Activated CD4-positive, alpha-beta T cell treated with anti-CD3 and anti-CD28 coated beads, Interleukin-2, amount 50 U/mL, for 4 hours (primary cell): Measurements from ENCODE around the gene NRK.
"Not testable (repeated sequence)": the region's sequence is repeated elsewhere in the genome, so short reads cannot be mapped to it uniquely, and the experiment has no call there.

Experiments
- DNase-seq, 2 experiments: peaks; one replicate each; pipeline ENCODE4 v3.0.0-alpha.2; 2020

NRK gene, protein sequence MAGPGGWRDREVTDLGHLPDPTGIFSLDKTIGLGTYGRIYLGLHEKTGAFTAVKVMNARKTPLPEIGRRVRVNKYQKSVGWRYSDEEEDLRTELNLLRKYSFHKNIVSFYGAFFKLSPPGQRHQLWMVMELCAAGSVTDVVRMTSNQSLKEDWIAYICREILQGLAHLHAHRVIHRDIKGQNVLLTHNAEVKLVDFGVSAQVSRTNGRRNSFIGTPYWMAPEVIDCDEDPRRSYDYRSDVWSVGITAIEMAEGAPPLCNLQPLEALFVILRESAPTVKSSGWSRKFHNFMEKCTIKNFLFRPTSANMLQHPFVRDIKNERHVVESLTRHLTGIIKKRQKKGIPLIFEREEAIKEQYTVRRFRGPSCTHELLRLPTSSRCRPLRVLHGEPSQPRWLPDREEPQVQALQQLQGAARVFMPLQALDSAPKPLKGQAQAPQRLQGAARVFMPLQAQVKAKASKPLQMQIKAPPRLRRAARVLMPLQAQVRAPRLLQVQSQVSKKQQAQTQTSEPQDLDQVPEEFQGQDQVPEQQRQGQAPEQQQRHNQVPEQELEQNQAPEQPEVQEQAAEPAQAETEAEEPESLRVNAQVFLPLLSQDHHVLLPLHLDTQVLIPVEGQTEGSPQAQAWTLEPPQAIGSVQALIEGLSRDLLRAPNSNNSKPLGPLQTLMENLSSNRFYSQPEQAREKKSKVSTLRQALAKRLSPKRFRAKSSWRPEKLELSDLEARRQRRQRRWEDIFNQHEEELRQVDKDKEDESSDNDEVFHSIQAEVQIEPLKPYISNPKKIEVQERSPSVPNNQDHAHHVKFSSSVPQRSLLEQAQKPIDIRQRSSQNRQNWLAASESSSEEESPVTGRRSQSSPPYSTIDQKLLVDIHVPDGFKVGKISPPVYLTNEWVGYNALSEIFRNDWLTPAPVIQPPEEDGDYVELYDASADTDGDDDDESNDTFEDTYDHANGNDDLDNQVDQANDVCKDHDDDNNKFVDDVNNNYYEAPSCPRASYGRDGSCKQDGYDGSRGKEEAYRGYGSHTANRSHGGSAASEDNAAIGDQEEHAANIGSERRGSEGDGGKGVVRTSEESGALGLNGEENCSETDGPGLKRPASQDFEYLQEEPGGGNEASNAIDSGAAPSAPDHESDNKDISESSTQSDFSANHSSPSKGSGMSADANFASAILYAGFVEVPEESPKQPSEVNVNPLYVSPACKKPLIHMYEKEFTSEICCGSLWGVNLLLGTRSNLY (N-terminal part only)

DNA sequence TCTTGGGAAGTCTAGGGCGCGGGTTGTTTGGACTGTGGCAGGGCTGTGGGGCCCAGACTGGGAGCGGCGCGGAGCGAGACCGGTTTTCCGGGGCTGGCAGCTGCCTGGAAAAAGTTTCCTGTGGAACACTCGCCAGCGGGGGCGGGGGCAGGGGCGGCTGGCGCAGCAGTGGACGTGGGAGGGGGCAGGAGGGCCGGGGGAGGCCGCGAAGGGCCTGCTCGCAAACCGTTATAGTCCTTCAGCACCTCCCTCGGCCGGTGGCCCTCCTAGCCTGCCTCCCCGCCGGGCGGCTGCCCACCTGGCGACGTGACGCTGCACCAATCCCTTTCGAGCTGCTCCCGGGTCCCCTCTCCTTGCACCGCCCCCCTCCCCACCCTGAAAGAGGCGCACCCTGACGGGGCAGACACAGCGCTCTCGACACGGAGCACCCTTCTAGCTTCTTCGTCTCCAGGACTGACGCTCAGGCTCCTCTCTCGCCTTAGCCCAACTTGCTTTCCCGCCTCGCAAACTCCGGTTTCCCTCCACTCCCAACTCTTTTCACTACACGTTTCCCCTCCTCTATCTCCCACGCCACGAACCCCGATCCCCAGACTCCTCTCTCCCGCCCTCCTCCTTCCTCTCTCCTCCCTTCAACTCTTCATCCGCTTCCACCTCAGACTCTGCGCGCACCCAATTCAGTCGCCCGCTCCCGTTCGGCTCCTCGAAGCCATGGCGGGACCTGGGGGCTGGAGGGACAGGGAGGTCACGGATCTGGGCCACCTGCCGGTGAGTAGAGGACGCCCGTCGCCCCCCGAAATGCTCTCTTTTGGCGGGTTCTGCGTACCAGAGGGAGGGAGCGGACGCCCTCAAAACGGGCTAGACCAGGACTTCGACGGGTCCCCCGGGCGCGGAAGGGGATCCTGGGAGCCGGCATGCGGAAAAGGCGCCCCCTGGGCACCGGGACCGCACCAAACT lies at the start of gene NRK:
NRK (plus strand) TSS at position 402 of the 954 bp plus-strand sequence; CDS start at position 709, 307 bp downstream.
- DNase-seq = no peak

DNA sequence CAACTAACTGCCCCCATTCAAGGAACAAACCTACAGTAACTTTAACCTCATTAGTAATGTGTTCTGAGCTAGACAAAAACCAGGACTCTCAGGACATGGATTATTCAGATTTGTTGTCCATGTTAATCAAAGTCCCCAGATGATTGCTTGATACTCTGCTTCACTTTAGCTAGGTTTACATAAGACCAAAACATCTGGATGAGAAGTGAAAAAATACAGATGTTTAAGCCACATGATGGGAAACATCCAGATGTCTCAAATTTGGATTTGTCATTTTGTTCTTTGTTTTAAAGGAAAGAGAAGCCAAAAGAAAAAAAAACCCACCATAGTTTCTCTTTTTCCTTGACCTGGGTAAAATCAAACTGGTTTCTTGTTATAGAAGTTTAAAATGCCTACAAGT lies 48.5 kb upstream of the NRK start:
- DNase-seq = no peak

DNA sequence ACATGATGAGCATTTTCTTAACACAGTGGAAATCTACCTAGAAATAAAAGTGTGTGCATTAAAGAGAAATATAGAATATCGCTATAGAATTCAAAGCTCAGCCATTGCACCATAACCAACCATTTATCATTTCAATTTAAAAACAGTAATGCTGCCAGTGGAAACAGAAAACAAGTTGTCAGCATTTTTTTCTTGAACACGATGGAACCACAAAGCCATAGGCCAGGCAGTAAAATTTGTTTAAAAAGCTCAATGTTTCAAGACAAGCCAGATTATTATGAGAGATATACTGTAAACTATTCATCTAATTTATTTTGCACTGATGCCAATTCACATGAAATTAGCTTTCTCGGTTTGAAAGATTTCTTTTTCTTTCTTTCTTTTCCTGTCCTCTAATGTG lies 46.7 kb upstream of the NRK start:
- DNase-seq = no peak

DNA sequence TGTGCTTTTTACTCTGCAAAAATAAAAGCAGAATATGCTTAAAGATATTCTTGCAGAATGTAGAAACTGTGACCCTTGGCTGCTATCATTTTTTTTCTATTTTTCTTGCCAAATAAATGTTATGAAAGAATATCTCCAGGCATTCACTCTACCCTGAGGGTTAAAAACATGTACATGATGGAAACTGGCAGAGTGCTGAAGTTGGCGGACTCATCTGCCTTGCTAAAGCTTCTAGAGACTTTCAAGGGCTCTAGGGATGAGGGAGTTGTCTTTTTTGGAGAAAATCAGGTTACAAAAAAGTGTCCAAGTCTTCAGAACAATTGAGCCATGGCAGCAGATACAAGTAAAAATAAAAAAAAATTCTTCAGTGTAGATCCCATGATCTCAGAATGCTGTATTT lies 40.5 kb upstream of the NRK start:
- DNase-seq = no peak

DNA sequence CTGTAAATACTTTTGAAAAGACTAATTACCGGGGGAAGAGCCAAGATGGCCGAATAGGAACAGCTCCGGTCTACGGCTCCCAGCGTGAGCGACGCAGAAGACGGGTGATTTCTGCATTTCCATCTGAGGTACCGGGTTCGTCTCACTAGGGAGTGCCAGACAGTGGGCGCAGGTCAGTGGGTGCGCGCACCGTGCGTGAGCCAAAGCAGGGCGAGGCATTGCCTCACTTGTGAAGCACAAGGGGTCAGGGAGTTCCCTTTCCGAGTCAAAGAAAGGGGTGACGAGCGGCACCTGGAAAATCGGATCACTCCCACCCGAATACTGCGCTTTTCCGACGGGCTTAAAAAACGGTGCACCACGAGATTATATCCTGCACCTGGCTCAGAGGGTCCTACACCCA lies 25.5 kb upstream of the NRK start:
- not testable (repeated sequence) for DNase-seq

DNA sequence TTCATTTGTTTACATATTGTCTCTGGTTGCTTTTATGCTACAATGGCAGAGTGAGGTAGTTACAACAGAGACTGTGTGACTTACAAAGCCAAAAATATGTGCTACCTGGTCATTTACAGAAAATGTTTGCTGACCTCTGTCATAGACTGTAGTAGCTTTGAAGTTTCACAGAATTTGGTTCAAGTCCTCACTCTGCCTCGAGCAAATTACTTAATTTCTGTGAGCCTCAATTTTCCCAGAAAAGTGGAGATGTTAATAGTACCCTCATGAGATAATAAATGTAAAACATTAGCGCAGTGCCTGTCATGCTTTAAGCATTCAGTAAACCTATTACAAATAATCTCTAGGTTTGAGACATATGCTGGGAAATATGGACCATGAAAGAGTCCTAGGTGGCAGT lies 18.4 kb upstream of the NRK start:
- no peak for DNase-seq

DNA sequence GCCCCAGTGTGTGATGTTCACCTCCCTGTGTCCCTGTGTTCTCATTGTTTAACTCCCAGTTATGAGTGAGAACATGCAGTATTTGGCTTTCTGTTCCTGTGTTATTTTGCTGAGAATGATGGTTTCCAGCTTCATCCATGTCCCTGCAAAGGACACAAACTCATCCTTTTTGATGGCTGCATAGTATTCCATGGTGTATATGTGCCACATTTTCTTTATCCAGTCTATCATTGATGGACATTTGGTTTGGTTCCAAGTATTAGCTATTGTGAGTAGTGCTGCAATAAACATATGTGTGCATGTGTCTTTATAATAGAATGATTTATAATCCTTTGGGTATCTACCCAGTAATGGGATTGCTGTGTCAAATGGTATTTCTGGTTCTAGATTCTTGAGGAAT lies 16.7 kb upstream of the NRK start:
- not testable (repeated sequence) for DNase-seq

DNA sequence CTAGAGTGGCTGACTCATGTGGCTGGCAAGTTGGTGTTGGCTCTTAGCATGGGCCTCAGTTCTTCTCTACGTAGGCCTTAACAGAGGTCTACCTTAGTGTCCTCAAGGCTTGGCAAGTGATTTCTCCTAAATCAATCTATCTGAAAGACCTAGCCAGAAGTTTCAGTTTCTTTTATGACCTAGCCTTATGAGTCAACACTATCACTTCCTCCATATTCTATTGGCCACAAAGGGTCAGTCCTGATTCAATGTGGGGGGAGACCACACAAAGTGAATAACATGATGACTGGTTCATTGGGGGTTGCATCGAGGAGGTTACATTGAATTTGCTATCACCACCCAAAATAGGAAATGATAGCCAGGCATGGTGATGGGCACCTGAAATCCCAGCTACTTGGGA lies 5.8 kb upstream of the NRK start:
- DNase-seq = no peak

DNA sequence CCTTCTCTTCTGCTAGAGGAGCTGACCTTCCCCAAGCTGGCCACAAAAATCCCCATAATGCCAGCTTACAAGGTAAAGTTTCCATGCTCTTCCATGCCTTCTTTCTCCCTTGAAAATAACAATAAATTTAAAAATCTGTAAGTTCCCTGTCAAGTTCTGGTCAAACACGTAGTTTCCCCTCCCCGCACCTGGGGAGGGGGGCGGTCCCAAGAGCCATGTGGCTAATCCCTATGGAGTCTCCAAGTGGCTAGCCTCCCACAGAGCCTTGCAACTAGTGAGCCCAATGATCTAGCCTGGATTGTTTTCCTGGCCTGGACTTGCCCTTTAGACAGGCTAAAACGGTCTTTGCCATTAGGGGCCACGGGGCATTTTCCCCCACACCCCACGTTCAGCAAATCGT lies 2.1 kb upstream of the NRK start:
- no peak for DNase-seq

DNA sequence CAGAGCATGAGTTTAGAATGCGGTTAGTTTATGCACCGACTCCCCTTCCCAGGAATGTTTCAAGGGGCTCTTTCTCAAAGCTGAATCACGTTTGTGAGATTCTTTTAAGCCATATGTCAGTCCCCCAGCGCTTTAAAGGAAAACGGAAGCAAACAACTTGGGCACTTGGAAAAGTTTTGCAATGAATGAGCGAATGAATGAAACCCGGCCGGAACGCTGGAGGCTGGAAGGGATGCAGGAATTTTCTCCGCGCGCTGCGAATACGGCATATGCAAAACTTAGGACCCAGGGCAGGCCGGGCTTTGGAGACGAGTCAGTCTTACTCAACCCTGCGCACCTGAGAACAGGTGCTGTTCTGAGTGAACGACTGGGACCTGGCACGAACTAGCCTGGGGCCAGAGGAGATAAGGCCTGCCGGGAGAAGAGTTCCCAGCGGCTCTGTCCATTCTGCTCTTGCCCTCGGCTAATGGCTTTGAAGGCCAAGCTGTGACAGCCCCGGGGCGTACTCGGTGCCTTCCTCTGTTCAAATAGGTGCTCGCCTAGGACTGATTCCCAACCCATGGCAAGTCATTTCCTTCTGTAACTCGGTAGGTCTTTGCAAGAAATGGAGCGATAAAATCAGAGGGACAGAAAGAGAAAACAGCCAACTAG lies 743 bp upstream of the NRK start:
- DNase-seq = no peak

DNA sequence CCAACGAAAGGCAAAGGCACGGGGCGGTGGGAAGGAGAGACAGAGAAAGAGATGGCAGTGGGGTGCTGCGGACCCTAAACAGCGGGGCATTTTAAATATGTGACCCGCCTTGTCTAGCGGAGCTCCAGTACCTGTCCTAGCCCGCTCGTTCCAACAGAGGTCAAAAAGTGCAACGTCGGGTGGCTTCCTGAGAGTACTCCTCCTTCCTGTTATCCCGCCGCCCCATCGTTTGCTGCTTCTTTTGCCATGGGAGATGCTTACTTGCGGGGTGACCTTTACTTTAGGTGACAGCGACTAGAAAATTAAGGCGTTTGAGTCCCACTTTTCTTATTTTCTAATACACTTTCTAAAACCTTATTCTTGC lies 735 bp downstream of the NRK start:
- no peak for DNase-seq

DNA sequence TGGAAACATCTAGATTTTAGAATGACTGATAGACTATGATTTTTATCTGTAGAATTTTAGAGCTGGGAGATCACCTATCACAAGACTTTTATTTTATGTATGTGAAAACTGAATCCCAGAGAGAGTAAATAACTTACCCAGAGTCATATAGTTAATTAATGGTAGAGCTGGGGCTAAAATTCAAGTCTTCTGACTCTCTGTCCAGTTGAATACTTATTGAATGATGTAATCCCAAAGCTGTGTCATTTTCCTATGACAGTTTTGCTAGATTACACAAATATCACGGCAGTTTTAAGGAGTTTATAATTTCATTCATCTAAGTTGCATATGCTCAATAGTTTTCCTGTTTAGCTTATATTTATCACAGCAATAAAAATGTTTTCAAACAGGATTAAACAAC lies 6.7 kb downstream of the NRK start:
- DNase-seq = no peak

DNA sequence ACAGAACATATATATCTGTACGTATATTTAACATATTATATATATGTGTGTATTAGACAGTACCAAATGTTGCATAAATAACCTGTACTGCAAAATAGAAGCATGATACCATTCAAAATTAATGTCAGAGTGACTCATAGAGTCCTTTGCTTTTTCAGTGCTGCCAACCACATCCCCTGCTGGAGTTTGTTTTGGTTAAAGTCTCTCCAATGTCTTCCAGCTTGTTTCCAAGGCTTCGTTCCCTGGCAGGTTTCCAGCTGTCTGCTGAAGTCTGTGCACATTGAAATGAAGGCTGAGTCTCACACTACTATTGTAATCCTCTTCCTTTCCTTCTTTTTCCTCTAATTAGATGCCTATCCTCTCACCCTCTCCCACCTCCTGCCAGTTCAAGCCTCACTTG lies 14.9 kb downstream of the NRK start:
- no peak for DNase-seq

DNA sequence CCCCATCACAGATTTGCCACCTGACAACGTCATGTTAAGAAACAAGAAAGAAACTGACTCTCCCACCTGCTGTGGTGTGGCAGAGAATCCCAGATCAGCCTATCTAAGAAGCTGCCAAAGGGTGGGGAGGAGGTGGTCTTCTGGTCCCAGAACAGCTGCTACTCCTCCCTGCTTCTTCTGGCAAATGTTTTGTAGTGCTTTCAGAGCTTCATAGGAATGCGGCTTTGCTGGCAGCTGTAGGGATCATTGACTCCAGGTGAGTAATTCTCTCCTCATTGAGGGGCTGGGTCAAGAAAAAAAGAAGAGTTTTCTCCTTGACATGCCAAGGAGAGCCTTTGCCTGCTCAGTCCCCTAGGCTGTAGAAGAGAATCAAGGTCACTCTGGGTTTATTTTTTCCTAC lies 23.3 kb downstream of the NRK start:
- no peak for DNase-seq

DNA sequence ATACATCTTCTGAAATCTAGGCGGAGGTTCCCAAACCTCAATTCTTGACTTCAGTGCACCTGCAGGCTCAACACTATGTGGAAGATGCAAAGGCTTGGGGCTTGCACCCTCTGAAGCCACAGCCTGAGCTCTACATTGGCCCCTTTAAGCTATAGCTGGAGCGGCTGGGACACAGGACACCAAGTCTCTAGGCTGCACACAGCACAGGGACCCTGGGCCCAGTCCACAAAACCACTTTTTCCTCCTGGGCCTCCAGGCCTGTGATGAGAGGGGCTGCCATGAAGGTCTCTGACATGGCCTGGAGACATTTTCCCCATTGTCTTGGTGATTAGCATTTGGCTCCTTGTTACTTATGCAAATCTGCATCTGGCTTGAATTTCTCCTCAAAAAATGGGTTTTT lies 27.8 kb downstream of the NRK start:
- DNase-seq = not testable (repeated sequence)

DNA sequence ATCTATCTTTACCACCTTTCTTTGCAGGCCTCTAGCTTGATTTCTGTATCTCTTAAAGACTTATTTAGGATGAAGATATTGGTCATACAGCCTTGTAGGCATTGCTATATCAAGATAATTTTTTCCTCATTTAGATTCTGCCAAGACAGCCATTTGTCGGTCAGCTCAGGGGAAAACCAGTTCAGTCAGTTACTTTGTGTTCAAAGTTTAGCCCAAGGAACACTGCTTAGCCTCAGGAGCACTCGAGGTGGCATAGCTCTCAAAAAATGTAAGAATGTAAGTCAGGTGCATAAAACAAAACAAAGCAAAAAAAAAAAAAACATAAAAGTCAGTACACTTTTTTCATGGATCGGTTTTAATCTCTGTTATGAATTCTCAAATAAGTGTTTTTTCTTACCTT lies 43.4 kb downstream of the NRK start:
- DNase-seq = no peak

DNA sequence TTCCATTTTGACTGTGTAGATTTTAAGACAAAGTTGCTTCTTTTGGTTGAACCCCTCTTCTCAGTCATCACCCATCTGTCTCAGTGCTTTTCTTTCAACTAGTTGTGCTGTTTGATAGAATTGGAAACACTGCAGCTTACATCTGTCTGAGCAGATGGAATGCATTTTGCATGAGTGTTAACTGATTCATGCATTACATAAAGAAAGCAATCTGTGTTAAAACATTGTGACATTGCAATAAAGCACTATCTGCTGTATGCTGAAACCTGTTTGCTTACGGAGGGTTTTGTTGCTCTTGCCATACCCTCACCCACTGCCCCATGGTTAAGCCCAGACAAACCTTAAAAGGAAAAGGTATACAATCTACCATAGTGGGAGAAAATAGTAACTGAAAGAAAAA lies 47.4 kb downstream of the NRK start:
- no peak for DNase-seq

DNA sequence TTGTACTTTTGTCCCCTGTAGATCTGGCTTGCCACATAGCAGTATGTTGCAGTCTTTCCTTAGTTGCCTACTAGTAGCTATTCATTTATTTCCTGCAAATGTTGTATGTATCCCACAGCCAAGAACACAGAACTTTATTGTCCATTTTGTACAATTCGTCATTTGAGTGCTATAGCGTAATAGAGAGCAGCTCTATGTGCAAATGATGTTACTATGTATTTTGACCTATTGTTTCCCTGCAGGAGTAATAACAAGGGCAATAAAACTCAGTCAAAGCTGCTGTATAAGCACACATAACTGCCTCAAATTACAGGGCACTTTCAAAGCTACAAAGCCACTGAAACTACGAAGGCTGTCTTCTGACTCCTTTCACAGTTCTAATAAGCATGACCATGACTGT lies 48.1 kb downstream of the NRK start:
- no peak for DNase-seq

DNA sequence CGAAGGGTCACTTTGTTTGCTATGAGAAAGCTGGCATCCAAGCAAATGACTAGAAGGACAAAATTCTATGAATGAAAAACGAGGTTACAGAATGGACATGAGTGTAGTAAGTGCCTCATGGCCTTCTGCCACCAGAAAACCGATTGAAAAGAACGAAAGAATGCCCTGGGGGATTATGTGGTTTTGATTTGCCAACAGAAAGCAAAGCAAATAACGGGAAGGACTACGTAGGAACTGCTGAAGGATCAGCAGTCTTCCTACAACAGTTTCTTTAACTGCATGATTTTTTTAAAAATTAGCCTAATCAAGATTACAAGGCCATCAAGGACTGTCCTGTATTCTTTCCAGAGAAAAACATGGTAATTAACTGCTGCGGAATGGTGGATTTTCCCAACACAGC lies 50.6 kb downstream of the NRK start:
- no peak for DNase-seq

DNA sequence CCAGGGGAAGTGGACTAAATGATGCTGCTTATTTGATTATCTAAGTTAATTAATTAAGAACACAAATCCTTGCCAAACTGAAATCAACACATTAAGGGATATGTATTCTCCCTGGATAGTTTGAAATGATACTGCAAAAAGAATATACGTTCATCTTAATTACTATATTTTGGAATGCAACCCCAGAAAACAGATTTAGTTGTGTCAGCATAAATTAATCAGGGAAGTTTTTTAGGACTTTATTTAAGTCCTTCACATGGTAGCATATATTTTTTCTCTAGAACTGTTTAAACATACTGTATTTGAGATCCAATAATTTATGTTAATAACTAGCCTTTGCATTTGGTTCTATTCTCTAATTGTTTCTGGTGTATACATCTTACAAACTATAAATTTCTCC lies 52.5 kb downstream of the NRK start:
- no peak for DNase-seq

DNA sequence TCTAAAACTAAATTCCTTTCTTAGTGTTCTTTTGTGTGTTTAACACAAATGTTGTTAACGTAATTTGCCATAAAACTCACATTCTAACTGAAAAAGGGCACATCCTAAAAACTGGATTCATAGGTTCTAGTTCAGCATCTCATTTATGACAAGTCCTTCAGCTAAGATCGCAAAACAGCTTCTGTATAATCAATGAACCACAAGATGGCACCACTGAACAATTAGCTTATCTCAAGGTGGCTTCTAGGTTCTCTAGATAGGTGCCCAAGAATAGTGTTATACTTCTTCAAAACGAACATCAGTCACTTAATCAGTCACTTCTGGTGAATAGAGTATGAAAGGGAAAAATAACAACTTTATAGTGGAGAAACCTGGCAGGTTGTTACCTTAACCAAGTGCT lies 54.3 kb downstream of the NRK start:
- DNase-seq = no peak

DNA sequence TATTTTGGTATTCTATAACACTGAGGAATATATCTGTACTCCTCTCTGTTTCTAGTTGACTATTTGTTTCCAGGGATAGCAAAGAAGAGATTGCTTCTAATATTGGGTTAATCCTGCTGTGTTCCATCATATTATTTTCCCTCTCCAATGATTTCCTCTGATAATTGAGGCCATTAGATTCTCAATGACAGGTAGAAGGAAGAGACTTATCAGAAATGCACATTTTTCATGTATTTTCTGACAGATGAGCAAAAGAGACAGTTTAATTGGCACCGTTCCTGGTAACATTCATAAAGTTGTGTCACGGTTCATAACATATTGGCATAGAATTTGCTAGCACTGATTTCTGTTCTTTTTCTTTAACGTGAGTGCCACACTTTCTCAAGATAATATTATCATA lies 58.2 kb downstream of the NRK start:
- no peak for DNase-seq
